ENCODE measurements around the gene SMIM15. TPM values are rescaled to one million over a fixed set of nuclear protein-coding genes. Genes with fewer than 3 reads are reported as not detected.

The SMIM15 gene
- total RNA-seq, 3 donors from 2014 or later, result 63.5 to 104 (median 79.2) TPM

GRCh38 chr5:61141801-61142200 lies 20.5 kb downstream of the SMIM15 start:
- intact Hi-C loops (cut with DNase I, micrococcal nuclease), result no loop called here
- Histone ChIP-seq H3K4me3 (no peak overlapping the region), H3K9me3 (no peaks in the 10 kb centered on the region), H3K36me3 (ENCODE audit: low read depth) (no peaks in the 10 kb centered on the region), H3K4me1 (ENCODE audit: low read depth) (no peaks in the 10 kb centered on the region)
- ATAC-seq (no peak), DNase-seq (no peak)
- no peak for TF ChIP-seq CTCF (IDR thresholded peaks at IDR 0.05)

- TF ChIP-seq CTCF (IDR thresholded peaks at IDR 0.05), result no peak
- intact Hi-C loops (cut with DNase I, micrococcal nuclease), result no loop called here
- Histone ChIP-seq H3K4me1 (ENCODE audit: low read depth) (no peaks in the 10 kb centered on the region), H3K36me3 (ENCODE audit: low read depth) (no peaks in the 10 kb centered on the region), H3K9me3 (no peaks in the 10 kb centered on the region), H3K4me3 (no peak overlapping the region)
- DNase-seq, result no peak
- ATAC-seq, result no peak
Measured at GRCh38 chr5:61139931-61140330, 22.3 kb downstream of the SMIM15 start.

- ATAC-seq (peak; percentile 74), DNase-seq (peak in 1 of 3 donors; percentile 10)
- Histone ChIP-seq H3K36me3 (ENCODE audit: low read depth) (no peaks in the 10 kb centered on the region), H3K4me1 (ENCODE audit: low read depth) (no peaks in the 10 kb centered on the region), H3K9me3 (no peaks in the 10 kb centered on the region), H3K4me3 (no peak overlapping the region)
- TF ChIP-seq CTCF (IDR thresholded peaks at IDR 0.05), result no peak
- intact Hi-C loops (cut with DNase I, micrococcal nuclease), result no loop called here
Measured at GRCh38 chr5:61139094-61139873, 23.0 kb downstream of the SMIM15 start.

GRCh38 chr5:61137835-61138234 lies 24.4 kb downstream of the SMIM15 start:
- ATAC-seq, result no peak
- Histone ChIP-seq H3K9me3 (no peaks in the 10 kb centered on the region), H3K4me1 (ENCODE audit: low read depth) (no peaks in the 10 kb centered on the region), H3K36me3 (ENCODE audit: low read depth) (no peaks in the 10 kb centered on the region), H3K4me3 (no peak overlapping the region)
- TF ChIP-seq CTCF (IDR thresholded peaks at IDR 0.05), result no peak
- no peak for DNase-seq
- intact Hi-C loops (cut with DNase I, micrococcal nuclease), result no loop called here

GRCh38 chr5:61132559-61132958 lies 29.7 kb downstream of the SMIM15 start:
- Histone ChIP-seq H3K4me1 (ENCODE audit: low read depth) (no peaks in the 10 kb centered on the region), H3K36me3 (ENCODE audit: low read depth) (no peaks in the 10 kb centered on the region), H3K9me3 (no peaks in the 10 kb centered on the region), H3K4me3 (no peak overlapping the region)
- no peak for TF ChIP-seq CTCF (IDR thresholded peaks at IDR 0.05)
- intact Hi-C loops (cut with DNase I, micrococcal nuclease), result no loop called here
- ATAC-seq (peak; percentile 40), DNase-seq (no peak)
